22Rv1 (cell line): ENCODE measurements around the gene CSF3.

Experiments
- CTCF ChIP-seq: fragments of 450-650 bp; IDR thresholded peaks from 2 replicates; pipeline ENCODE4 v1.5.1; 2017; ENCODE audit warnings: mild to moderate bottlenecking
- ZFX ChIP-seq: fragments of 450-650 bp; IDR thresholded peaks from 2 replicates; pipeline ENCODE4 v1.6.1; 2017; ENCODE audit warnings: antibody characterized with exemption, borderline replicate concordance

GRCh38 chr17:39994448-39994847 lies 20.8 kb upstream of the CSF3 start:
- no peak for TF ChIP-seq CTCF
- no peak for TF ChIP-seq ZFX
